IMR-90 (cell line): ENCODE data around the gene GRM4.

Experiments used
- BHLHE40 ChIP-seq: fragments of 150-350 bp; IDR thresholded peaks from 2 replicates; pipeline ENCODE4 v1.6.1; 2016; ENCODE audit warnings: mild to moderate bottlenecking, low read depth, low read length
- MAZ ChIP-seq: IDR thresholded peaks from 2 replicates; pipeline ENCODE4 v1.6.1; 2012; ENCODE audit warnings: low read depth, mild to moderate bottlenecking, low read length, improper control_type of control experiment, moderate library complexity, borderline replicate concordance
- RFX5 ChIP-seq: IDR thresholded peaks from 2 replicates; pipeline ENCODE4 v1.8.0; 2012; ENCODE audit warnings: low read depth, mild to moderate bottlenecking, low read length, moderate library complexity
- TF ChIP-seq, protein P1 (sequence below): conservative IDR thresholded peaks from 2 replicates; pipeline ENCODE4 v1.5.1; 2012; ENCODE audit warnings: mild to moderate bottlenecking, low read depth, low read length, improper control_type of control experiment

GRCh38 chr6:34100788-34101187 lies 45.1 kb downstream of the GRM4 start:
- TF ChIP-seq MAZ (no peak), BHLHE40 (no peak), RFX5 (no peak)
- TF ChIP-seq, protein P1, sequence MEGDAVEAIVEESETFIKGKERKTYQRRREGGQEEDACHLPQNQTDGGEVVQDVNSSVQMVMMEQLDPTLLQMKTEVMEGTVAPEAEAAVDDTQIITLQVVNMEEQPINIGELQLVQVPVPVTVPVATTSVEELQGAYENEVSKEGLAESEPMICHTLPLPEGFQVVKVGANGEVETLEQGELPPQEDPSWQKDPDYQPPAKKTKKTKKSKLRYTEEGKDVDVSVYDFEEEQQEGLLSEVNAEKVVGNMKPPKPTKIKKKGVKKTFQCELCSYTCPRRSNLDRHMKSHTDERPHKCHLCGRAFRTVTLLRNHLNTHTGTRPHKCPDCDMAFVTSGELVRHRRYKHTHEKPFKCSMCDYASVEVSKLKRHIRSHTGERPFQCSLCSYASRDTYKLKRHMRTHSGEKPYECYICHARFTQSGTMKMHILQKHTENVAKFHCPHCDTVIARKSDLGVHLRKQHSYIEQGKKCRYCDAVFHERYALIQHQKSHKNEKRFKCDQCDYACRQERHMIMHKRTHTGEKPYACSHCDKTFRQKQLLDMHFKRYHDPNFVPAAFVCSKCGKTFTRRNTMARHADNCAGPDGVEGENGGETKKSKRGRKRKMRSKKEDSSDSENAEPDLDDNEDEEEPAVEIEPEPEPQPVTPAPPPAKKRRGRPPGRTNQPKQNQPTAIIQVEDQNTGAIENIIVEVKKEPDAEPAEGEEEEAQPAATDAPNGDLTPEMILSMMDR: no peak
